Uterus (tissue), 2 donors: ENCODE data around the gene CNTD1.

Source experiments
- POLR2A ChIP-seq, 2 donors: fragments of 450-650 bp; IDR thresholded peaks; one replicate each; pipeline ENCODE4 v1.6.1; 2016; ENCODE audit warnings: antibody characterized with exemption in 2 of 2, mild to moderate bottlenecking in 1 of 2, moderate library complexity in 1 of 2
- TF ChIP-seq, protein P1 (sequence below), 4 experiments: fragments of 200-600 bp in 2 of 4; fragments of 450-650 bp in 2 of 4; sonication (generic) in 2 of 4; IDR thresholded peaks; one replicate each; pipeline ENCODE4 v1.5.1; 2016 to 2019; ENCODE audit warnings: antibody characterized with exemption in 4 of 4, mild to moderate bottlenecking in 2 of 4, moderate library complexity in 1 of 4

- TF ChIP-seq, protein P1, sequence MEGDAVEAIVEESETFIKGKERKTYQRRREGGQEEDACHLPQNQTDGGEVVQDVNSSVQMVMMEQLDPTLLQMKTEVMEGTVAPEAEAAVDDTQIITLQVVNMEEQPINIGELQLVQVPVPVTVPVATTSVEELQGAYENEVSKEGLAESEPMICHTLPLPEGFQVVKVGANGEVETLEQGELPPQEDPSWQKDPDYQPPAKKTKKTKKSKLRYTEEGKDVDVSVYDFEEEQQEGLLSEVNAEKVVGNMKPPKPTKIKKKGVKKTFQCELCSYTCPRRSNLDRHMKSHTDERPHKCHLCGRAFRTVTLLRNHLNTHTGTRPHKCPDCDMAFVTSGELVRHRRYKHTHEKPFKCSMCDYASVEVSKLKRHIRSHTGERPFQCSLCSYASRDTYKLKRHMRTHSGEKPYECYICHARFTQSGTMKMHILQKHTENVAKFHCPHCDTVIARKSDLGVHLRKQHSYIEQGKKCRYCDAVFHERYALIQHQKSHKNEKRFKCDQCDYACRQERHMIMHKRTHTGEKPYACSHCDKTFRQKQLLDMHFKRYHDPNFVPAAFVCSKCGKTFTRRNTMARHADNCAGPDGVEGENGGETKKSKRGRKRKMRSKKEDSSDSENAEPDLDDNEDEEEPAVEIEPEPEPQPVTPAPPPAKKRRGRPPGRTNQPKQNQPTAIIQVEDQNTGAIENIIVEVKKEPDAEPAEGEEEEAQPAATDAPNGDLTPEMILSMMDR (IDR thresholded peaks at IDR 0.05), result peak in 3 of 4 experiments; percentile 19 to 30 (median 30)
- TF ChIP-seq POLR2A (IDR thresholded peaks at IDR 0.05), result peak in 1 of 2 donors; percentile 52
Measured at GRCh38 chr17:42773290-42774035, 25.2 kb upstream of the CNTD1 start, which contains the start of gene VPS25.
